ENCODE results near the gene COQ8A.
"Not testable (repeated sequence)": the region's sequence is repeated elsewhere in the genome, so short reads cannot be mapped to it uniquely, and the experiment has no call there.

Gene COQ8A

DNA sequence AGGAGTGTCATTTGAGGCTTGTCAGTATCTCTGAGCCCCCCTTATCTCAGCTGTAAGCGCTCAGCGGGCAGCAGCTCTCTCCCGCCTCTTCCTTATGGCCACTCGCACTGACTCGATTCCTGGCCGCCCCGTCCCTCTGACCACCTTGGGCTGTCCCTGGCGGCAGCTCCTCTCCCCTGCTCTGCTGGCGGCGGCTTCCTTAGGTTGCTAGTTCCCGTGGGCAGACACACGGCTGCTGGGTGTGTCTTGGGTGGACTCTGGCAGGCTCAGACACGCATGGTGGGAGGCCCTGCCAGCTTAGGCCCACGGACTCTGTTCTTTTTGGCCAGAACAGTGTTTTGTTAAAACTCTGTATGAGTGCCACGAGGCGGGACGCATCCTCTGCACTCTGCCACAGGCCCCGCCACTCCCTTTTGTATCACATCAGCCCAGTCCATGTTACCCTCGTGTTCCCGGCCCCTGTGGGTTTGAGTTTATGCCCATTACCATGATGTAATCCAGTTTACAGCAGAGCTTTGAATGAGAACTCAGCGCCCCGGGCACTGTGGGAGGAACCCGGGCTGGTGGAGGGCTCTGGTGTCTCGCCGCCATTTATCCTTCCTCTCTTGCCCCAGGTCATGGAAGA is 45.9 kb downstream of the COQ8A start:
- no peak for DNase-seq

- DNase-seq: no peak
These were observed 46.5 kb downstream of the COQ8A start for GRCh38 chr1:226986496-226987178.

- DNase-seq: no peak
These were observed 47.1 kb downstream of the COQ8A start for GRCh38 chr1:226987179-226987536.

DNA sequence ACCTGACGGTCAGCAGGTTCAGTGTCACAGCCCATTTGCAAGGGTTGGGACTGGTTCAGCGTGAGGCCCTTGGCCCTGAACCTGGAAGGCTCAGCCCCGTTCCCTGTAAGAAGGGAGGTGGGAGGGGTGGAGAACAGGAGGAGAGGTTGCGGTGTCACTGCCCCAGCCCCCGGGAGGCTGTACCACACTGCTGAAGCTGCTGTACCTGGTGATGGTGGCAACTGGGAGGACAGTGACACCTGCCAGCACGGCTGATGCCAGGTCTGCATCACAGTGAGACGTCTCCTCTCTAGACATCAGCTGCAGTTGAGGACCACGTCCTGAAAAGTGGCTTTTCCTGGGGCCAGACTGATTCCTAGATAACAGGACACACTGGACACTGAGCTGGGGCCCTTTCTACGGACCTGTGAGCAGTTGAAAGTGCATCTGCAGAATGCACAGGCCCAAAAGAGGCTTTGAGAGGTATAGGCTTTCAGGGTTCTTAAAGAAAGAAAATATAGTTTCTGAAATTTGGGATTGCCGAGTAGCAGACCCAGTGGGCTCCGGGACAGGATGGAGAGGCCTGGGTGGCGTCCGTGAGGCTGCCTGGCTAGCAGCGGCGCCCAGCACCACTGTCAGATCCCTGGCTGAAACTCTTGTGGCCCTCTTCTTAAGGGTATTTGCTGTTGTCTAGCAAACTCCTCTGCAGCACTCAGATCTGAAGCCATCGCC is 47.7 kb downstream of the COQ8A start:
- no peak for DNase-seq

DNA sequence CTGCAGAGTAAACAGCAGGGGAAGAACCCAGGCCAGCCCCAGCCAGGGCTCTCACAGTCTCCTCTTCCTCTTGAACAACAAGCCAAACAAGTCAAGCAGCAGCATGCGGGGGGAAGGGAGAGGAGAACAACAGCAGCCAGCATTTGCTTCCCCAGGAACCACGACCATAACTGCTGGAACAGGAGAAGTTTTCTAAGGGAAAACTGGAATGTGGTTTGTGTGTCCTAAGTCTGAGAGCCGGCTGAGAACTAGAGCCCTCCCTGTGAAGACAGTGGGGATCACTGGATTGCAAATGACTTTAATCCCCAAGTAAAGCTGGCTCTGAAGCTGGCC is 48.2 kb downstream of the COQ8A start:
- no peak for DNase-seq

DNA sequence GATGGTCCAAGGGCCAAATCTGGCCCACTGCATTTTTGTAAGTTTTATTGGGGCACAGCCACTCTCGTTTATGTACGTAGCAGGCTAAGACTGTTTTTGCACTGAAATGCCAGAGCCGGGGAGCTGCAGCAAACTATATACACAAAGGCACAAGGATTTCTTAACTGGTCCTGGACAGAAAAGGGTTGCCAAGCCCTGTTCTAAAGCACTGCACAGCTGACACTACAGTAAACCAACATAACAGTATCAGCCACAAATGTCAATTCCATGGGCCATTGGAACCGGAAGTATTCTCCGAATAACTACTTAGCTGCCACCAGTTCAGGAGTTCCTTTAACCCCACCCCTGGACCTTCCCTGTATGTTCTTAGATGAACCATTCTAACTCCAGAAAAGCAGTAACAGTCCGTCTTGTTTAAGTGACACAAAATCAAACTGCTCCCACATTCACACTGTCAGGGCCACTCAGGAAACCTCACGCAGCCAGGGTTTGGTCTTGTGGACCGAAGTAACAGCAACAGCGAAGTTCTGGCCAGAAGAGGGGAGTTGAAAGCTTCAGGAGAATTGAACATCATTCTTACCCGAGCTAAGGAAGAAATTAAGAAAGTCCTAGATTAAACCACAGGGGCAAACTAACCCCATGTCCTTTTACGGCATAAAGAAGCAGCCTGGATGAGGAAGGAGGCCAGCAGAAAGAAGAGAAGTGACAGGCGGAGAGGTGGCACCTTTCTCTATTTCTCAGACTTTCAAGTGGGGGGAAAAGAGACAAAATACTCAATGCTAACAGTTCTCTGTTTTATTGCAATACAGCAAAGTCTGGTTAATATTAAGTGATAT is 49.2 kb downstream of the COQ8A start:
- no peak for DNase-seq

DNA sequence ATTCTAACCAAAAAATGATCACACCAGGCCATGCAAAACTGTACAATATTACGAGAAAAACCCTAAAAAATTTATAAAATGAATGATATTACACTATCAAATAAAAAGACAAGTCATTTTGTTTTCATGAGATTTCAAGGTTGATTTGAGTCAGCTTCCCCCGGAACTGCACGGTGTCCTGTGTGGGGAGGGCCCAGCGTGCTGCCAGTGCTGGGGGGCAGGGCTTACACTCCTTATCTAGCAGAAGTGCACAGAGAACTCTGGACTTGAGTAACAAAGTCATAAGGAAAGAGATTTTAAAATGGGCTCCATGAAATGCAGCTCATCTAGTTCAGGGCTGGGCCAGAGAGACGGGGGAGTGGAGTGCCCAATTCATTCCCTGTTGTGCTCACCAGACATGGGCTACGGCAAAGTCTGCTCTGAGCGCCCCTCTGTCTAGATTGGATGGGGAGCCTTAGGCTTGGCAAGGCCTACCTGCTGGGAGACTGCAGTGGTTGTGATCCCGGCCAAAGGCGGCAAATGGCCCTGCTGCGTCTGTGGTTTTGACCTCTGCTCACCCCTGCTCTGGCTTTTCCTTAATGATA is 50.1 kb downstream of the COQ8A start:
- peak; percentile 35 for DNase-seq

DNA sequence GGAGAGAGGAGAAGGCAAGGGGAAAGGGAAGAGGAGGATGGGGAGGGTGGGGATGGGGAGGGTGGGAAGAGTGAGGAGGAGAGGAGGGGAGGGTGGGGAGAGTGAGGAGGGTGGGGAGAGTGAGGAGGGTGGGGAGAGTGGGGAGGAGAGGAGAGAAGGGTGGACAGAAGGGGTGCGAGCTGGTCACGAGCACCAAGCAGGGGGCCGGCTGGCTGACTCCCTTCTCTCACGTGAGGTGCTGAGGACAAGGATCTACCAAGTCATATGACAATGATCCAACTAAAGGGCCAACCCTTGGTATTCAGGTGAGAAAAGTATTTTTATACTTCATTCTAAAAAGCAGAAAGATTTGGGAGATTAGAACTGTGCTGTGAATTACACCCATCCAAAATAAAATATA is 51.8 kb downstream of the COQ8A start:
- DNase-seq: no peak

DNA sequence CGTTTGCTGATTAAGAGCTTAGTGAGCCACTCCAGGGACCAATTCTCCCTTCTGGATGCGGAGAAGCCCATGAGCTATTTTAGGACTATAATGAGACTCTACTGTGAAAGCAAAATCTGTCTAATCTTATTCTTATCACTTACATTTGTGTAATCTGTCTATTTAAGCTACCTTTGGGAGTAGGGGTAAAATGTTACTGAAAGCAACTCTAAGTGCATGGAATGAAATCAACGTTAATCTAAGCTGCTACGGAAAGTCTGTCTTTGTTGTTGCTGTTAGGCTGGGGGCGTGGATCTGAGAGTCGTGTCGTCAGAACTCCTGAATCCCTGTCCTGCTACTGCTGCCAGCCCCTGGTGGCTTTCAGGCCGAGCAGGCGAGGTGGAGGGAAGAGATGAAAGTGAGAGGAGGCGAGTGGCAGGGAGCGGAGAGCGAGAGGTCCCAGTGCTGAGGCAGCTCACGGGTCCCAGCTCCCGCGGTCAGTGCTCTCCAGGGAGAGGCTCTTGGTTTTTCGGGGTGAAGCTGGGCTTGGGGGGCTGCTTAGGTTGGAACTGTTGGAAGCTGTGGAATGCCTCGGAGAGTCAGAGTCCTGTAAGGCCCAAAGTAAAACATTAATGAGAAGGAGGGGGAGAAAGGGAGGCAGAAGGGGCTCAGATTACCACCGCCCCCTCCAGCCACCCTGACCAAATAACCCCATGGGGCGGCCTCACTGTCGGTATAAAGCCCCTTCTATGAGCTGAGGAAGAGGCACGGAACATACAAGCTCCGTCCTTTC is 53.9 kb downstream of the COQ8A start:
- DNase-seq: no peak

DNA sequence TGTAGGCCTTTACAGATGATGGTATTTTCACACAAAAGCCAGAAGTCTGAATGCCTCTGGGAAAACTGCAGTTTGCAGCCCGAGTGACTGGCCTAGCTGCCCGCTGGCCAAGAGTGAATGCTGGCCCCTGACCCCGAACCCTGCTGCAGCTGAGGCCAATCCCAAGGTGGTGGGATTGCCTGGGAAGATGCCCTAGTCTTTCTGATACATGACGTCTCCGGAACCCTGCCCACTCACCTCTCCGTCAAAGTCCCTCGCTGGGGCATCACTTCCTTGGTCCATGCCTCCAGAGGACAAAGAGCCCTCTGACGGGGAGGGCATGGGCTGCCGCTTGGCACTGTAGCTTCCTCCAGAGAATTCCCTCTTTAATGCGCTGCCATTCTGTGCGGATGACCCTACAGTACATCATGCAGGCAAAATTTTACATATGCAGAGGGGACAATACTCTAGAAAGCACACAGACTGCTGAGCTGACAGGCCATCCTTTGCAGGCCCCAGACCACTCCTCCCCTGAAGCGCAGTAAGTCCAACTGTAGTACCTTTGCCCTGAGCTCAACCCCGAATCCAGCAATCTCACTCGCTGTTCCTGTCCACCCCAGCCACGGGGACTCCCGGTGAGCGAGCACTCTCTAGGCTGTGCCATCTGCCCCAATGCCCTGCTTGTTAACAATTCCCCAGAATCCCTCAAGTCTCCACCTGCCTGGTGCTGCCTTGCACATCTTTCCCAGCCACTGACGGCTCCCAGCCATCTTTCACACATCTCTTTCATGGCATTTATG is 54.7 kb downstream of the COQ8A start:
- no peak for DNase-seq

DNA sequence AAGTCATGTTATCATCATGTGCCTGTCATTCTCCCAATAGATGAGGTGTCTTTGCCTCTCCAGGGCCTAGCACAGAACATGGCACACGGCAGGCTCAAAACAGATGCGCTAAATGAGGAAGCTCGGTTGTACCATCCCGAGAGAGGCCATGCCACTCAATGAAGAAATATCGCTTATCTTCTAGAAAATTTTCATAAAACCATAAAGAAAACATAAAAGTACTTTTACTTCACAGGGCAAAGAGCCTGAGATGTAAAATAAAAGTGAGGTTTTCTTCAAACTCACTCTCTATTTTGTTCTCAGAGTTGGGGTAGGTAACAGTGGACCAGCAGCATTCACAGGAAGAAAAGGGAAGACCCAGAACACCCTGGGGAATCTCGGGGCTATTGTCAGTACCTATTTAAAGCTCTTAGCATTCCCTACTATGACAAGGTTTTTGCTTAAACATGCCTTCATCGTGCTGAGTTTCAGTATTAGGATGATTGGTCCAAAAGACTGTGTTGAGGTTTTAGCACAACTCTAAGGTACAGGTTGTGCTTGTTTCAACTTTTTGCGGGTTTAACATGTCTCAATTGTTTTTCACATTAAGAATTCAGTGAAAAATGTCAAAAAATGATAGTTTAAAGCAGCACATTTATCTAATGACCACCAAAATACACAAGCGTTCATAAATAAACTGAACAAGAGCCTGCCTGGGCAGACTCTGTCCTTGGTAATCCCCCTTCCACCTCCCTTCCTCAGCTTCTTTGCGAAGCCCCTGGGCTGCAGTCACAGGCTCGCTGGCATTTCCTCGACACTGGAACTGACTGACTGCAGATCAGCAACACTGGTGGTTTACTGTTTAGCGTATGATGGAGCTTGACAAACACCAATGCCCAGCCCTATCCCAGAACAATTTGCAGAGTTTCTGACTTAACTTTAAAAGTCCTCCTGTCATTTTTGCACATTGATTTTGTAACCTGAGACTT is 55.6 kb downstream of the COQ8A start:
- DNase-seq: no peak

- DNase-seq: not testable (repeated sequence)
These were observed 59.5 kb downstream of the COQ8A start for GRCh38 chr1:226999579-226999978.

GRCh38 chr1:227002531-227003049 is 62.5 kb downstream of the COQ8A start:
- DNase-seq: no peak

DNA sequence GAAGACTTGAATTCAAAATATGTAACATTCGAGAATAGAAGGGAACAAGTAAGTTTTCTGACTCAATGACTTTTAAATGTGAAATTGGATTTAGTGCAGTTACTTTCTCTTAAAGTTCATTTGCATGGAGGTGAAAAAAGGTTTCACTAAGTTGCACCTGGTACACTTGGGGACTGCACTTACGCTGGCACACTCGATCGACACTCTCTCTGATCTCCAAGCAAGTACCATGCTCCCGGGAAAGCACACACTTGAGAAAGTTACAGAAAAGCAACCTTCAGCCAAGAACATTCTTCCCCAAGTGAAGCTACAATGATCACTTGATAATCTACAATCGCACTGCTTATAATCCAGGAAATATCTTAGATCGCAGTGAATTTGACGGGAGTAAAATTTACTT is 63.1 kb downstream of the COQ8A start:
- DNase-seq: no peak

- DNase-seq: no peak
These were observed 64.7 kb downstream of the COQ8A start for GRCh38 chr1:227004796-227005195.

GRCh38 chr1:227006226-227006796 is 66.2 kb downstream of the COQ8A start:
- no peak for DNase-seq

GRCh38 chr1:227009937-227010336 is 69.8 kb downstream of the COQ8A start:
- DNase-seq: no peak

DNA sequence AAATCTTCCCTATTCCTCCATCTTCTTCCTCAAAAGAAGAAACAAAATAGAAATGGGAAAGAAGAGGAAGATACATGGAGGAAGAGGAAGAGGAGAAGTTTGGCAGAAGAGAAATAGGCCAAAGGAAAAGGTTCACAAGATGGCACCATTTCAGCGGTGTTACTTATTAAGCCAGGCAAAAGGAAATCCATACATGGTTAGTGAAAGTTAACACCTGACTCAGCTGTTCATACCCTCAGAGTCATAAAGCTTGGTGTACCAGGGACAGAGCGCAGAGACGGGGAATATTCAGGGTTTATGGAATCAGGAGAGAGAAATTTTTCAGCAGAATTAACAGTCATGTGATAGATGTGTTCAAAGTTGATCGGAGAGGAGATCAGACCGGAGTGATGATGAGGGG is 70.6 kb downstream of the COQ8A start:
- DNase-seq: no peak

GRCh38 chr1:227016990-227017389 is 76.9 kb downstream of the COQ8A start:
- no peak for DNase-seq

- DNase-seq: no peak
These were observed 92.3 kb downstream of the COQ8A start for GRCh38 chr1:227032396-227032795.

Data from CD4-positive, alpha-beta T cell treated with Interleukin-15 for 1 hour (primary cell).